HepG2 (cell line): Measurements from ENCODE around the gene SPPL3.

ENCODE experiments used
- HNRNPH1 ChIP-seq: fragments of 200-400 bp; formaldehyde crosslinking; optimal IDR thresholded peaks from 2 replicates; pipeline ENCODE3; 2017; ENCODE audit warnings: mild to moderate bottlenecking, low read depth, low read length
- MIER2 ChIP-seq: IDR thresholded peaks from 2 replicates; pipeline ENCODE4 v1.6.1; 2016; ENCODE audit warnings: missing biosample characterization, missing genetic modification reagents
- NFIB ChIP-seq: sonication (generic); formaldehyde crosslinking; IDR thresholded peaks from 2 replicates; pipeline ENCODE4 v1.9.0; 2021; ENCODE audit warnings: missing genetic modification reagents, mild to moderate bottlenecking, borderline replicate concordance
- POLR2A ChIP-seq, 2 experiments: IDR thresholded peaks; 2 replicates each; pipeline ENCODE4 v1.6.1; 2011; ENCODE audit warnings: low read depth in 2 of 2, low read length in 2 of 2, mild to moderate bottlenecking in 1 of 2, moderate library complexity in 1 of 2; ENCODE audit not compliant: insufficient read depth in 1 of 2
- ZBTB21 ChIP-seq: sonication (generic); formaldehyde crosslinking; IDR thresholded peaks from 2 replicates; pipeline ENCODE4 v1.4.0; 2020; ENCODE audit warnings: missing genetic modification reagents
- ZNF672 ChIP-seq: sonication (generic); formaldehyde crosslinking; IDR thresholded peaks from 2 replicates; pipeline ENCODE4 v1.8.1; 2022; ENCODE audit warnings: missing genetic modification reagents

DNA sequence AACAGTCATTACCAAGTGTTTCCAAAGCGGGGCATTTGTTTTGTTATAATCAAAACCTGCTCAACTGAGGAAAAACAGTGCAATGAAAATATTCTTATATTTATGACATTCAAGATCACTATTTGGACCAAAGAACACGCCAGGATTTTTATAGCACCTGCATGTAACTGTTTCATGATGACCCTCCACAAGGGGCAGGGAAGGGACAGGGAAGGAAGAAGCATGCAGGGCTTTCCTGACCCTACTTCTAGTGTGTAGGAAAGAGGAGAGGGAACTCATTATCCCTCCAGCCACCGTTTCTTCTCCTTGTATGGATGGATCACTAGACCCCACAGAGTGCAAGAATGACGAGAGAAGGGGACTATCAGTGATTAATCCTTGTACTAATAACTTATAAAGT lies 49.4 kb downstream of the SPPL3 start:
- TF ChIP-seq ZBTB21 (CRISPR knock-in tag) (no peak), MIER2 (CRISPR knock-in tag) (no peak), ZNF672 (CRISPR knock-in tag) (no peak), HNRNPH1 (no peak), POLR2A (IDR thresholded peaks at IDR 0.05; ENCODE audit: insufficient read depth in 1 of 2, low read depth in 2 of 2, low read length in 2 of 2) (no peak), NFIB (CRISPR knock-in tag) (no peak)
